Activated naive CD8-positive, alpha-beta T cell treated with anti-CD3 and anti-CD28 coated beads, Interleukin-2, amount 50 U/mL, for 24 hours (primary cell): ENCODE data around the gene RAB4B.
A peak's percentile ranks its signal among the peaks of the same experiment; 100 is the strongest.
"Not testable (repeated sequence)": the region's sequence is repeated elsewhere in the genome, so short reads cannot be mapped to it uniquely, and the experiment has no call there.

Experiments
- ATAC-seq: fragments of 150-1000 bp; cut with Tn5 transposase; one replicate; pipeline ENCODE4 v1.10.0; 2021
- DNase-seq: peaks from one replicate; pipeline ENCODE4 v3.0.0; 2021
- H3K27ac Mint-ChIP-seq: one replicate; pipeline ENCODE4 v1.8.0; 2021; ENCODE audit warnings: mild to moderate bottlenecking, mixed read lengths
- H3K27me3 Mint-ChIP-seq: one replicate; pipeline ENCODE4 v1.8.0; 2021; ENCODE audit warnings: mixed read lengths
- H3K36me3 Mint-ChIP-seq: one replicate; pipeline ENCODE4 v1.8.0; 2021; ENCODE audit warnings: low read depth, mixed read lengths
- H3K4me1 Mint-ChIP-seq: one replicate; pipeline ENCODE4 v1.8.0; 2021; ENCODE audit warnings: mixed read lengths
- H3K4me3 Mint-ChIP-seq: one replicate; pipeline ENCODE4 v1.8.0; 2021; ENCODE audit warnings: mild to moderate bottlenecking, moderate library complexity, mixed read lengths
- H3K9me3 Mint-ChIP-seq: one replicate; pipeline ENCODE4 v1.8.0; 2021; ENCODE audit warnings: mixed read lengths

Gene RAB4B

GRCh38 chr19:40777937-40778705 lies at the start of gene RAB4B:
Gene RAB4B, plus strand, starts transcription at chr19:40778247. Its CDS starts 129 bp downstream, at chr19:40778376.
- peaks cover 62% of the 10 kb centered on the region for H3K4me1 Mint-ChIP-seq
- peak; percentile 100 for DNase-seq
- H3K27ac Mint-ChIP-seq: peak within 1 kb of the TSS; percentile 98
- H3K36me3 Mint-ChIP-seq: peaks cover 11% of the 10 kb centered on the region
- no peaks in the 10 kb centered on the region for H3K9me3 Mint-ChIP-seq
- no peaks in the 10 kb centered on the region for H3K27me3 Mint-ChIP-seq
- ATAC-seq: peak; percentile 78
- peak within 1 kb of the TSS; percentile 90 for H3K4me3 Mint-ChIP-seq

GRCh38 chr19:40730065-40730464 lies 48.0 kb upstream of the RAB4B start:
- H3K27ac Mint-ChIP-seq, DNase-seq, ATAC-seq, H3K27me3 Mint-ChIP-seq, H3K9me3 Mint-ChIP-seq, H3K4me3 Mint-ChIP-seq, H3K4me1 Mint-ChIP-seq: not testable (repeated sequence)
- peaks cover 25% of the 10 kb centered on the region for H3K36me3 Mint-ChIP-seq

- DNase-seq, H3K4me3 Mint-ChIP-seq, H3K27me3 Mint-ChIP-seq, H3K27ac Mint-ChIP-seq, H3K4me1 Mint-ChIP-seq, H3K9me3 Mint-ChIP-seq, ATAC-seq: not testable (repeated sequence)
- H3K36me3 Mint-ChIP-seq: peaks cover 25% of the 10 kb centered on the region
Observed at GRCh38 chr19:40732304-40732703, 45.7 kb upstream of the RAB4B start.

GRCh38 chr19:40733149-40733548 lies 44.9 kb upstream of the RAB4B start:
- ATAC-seq (no peak), DNase-seq (no peak)
- Mint-ChIP-seq H3K9me3 (no peaks in the 10 kb centered on the region), H3K27me3 (no peaks in the 10 kb centered on the region), H3K4me3 (no peak overlapping the region), H3K27ac (no peak overlapping the region), H3K4me1 (no peaks in the 10 kb centered on the region), H3K36me3 (peaks cover 23% of the 10 kb centered on the region)

- ATAC-seq (no peak), DNase-seq (no peak)
- no peak overlapping the region for H3K4me3 Mint-ChIP-seq
- no peaks in the 10 kb centered on the region for H3K4me1 Mint-ChIP-seq
- H3K27me3 Mint-ChIP-seq: no peaks in the 10 kb centered on the region
- no peaks in the 10 kb centered on the region for H3K9me3 Mint-ChIP-seq
- H3K36me3 Mint-ChIP-seq: peaks cover 23% of the 10 kb centered on the region
- no peak overlapping the region for H3K27ac Mint-ChIP-seq
Observed at GRCh38 chr19:40735013-40735771, 42.9 kb upstream of the RAB4B start.

- Mint-ChIP-seq H3K4me3 (no peak overlapping the region), H3K4me1 (no peaks in the 10 kb centered on the region), H3K36me3 (peaks cover 15% of the 10 kb centered on the region), H3K9me3 (no peaks in the 10 kb centered on the region), H3K27ac (no peak overlapping the region), H3K27me3 (no peaks in the 10 kb centered on the region)
- no peak for ATAC-seq
- no peak for DNase-seq
Observed at GRCh38 chr19:40736661-40737060, 41.4 kb upstream of the RAB4B start.

DNA sequence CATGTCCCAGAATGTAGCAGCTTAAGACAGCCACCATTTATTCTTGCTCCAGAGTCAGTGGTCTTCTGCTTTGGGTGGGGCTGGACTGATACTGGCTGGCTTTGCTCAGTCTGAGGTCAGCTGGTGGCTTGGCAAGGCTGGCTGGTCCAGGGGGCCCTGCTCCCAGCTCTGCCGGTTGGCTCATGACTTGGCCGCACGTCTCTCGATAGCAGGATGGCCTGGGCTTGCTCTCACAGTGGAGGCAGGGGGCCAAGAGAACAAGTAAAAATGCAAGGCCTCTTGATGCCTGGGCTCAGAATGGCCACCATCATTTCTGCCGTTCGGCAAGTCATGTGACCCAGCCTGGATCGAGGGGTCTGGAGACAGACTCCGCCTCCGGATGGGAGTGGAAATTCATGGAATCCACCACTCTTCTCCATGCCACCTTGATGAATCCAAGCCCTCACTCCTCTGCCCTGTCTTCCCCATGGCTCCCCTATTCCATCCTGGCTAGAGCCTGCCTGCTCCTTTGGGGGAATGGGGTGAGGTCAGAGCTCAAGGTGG lies 40.9 kb upstream of the RAB4B start:
- Mint-ChIP-seq H3K27me3 (no peaks in the 10 kb centered on the region), H3K36me3 (peaks cover 15% of the 10 kb centered on the region), H3K4me1 (no peaks in the 10 kb centered on the region), H3K9me3 (no peaks in the 10 kb centered on the region), H3K4me3 (no peak overlapping the region), H3K27ac (no peak overlapping the region)
- ATAC-seq: no peak
- no peak for DNase-seq

- peak overlapping the region; percentile 60 for H3K27ac Mint-ChIP-seq
- DNase-seq: no peak
- H3K9me3 Mint-ChIP-seq: no peaks in the 10 kb centered on the region
- H3K4me3 Mint-ChIP-seq: no peak overlapping the region
- H3K4me1 Mint-ChIP-seq: no peaks in the 10 kb centered on the region
- ATAC-seq: no peak
- peaks cover 4% of the 10 kb centered on the region for H3K36me3 Mint-ChIP-seq
- H3K27me3 Mint-ChIP-seq: no peaks in the 10 kb centered on the region
Observed at GRCh38 chr19:40739030-40739839, 38.8 kb upstream of the RAB4B start.

- Mint-ChIP-seq H3K4me1 (no peaks in the 10 kb centered on the region), H3K27ac (no peak overlapping the region), H3K9me3 (no peaks in the 10 kb centered on the region), H3K4me3 (no peak overlapping the region), H3K27me3 (no peaks in the 10 kb centered on the region), H3K36me3 (peaks cover 2% of the 10 kb centered on the region)
- DNase-seq (no peak), ATAC-seq (no peak)
Observed at GRCh38 chr19:40739871-40740703, 38.0 kb upstream of the RAB4B start.

DNA sequence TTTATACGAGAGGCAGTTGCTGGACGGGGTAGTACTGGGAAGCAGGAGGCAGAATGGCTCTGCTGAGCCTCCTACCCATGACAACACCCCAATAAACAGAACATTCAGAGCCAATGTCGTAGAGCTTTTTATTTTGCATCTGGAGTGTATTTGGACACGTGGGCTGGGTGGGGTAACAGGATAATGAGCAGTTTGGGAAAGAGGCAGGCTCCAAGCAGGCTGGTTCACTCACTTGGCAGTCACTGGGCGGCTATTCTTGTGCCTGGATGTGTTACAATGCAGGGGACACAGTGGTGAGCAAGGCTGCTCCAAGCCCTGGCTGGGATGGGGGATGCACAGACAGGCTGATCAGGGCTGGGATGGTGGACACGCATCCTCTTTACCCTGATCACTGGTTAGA lies 37.3 kb upstream of the RAB4B start:
- DNase-seq: no peak
- Mint-ChIP-seq H3K27ac (no peak overlapping the region), H3K4me3 (no peak overlapping the region), H3K36me3 (peaks cover 2% of the 10 kb centered on the region), H3K4me1 (no peaks in the 10 kb centered on the region), H3K27me3 (no peaks in the 10 kb centered on the region), H3K9me3 (no peaks in the 10 kb centered on the region)
- no peak for ATAC-seq

GRCh38 chr19:40741527-40742390 lies 36.3 kb upstream of the RAB4B start:
- ATAC-seq (no peak), DNase-seq (no peak)
- Mint-ChIP-seq H3K4me3 (no peak overlapping the region), H3K36me3 (peaks cover 2% of the 10 kb centered on the region), H3K4me1 (no peaks in the 10 kb centered on the region), H3K27ac (no peak overlapping the region), H3K9me3 (no peaks in the 10 kb centered on the region), H3K27me3 (no peaks in the 10 kb centered on the region)

DNA sequence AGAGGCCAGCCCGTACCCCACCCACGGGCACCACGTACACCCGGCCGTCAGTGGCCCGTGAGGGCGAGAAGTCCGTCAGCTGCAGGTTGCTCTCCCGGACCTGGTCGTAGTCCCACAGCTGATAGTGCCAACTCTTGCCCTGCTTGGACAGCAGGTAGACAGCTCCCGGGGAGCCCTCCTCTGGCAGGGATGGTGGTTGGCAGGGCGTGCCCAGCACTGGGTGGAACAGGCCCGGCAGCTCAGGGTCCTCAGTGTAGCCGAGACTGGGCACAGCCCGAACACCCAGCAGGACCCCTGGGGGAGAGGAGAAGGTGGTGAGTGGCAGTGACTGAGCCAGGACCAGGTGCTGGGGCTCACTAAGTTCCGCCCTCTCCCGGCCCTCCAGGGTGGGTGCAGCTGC lies 35.6 kb upstream of the RAB4B start:
- Mint-ChIP-seq H3K36me3 (peaks cover 2% of the 10 kb centered on the region), H3K9me3 (no peaks in the 10 kb centered on the region), H3K27me3 (no peaks in the 10 kb centered on the region), H3K27ac (no peak overlapping the region), H3K4me3 (no peak overlapping the region), H3K4me1 (no peaks in the 10 kb centered on the region)
- no peak for DNase-seq
- no peak for ATAC-seq

GRCh38 chr19:40742886-40743285 lies 35.2 kb upstream of the RAB4B start:
- Mint-ChIP-seq H3K9me3 (no peaks in the 10 kb centered on the region), H3K4me1 (peaks cover under 1% of the 10 kb centered on the region), H3K4me3 (no peak overlapping the region), H3K36me3 (no peaks in the 10 kb centered on the region), H3K27ac (no peak overlapping the region), H3K27me3 (no peaks in the 10 kb centered on the region)
- ATAC-seq (no peak), DNase-seq (no peak)
